Muscle of leg (tissue), 11 donors: ENCODE measurements around the gene FRY. TPM values are rescaled to one million over a fixed set of nuclear protein-coding genes. Genes with fewer than 3 reads are reported as not detected.

Source experiments
- DNase-seq: peaks from one replicate; pipeline ENCODE4 v3.0.0; 2013
- H3K27ac ChIP-seq: one replicate; pipeline ENCODE4 v1.5.1; 2013; ENCODE audit warnings: mild to moderate bottlenecking, low read length, control low read depth
- H3K27me3 ChIP-seq: one replicate; pipeline ENCODE4 v1.6.1; 2013; ENCODE audit warnings: low read length; ENCODE audit not compliant: control insufficient read depth, insufficient read depth
- H3K36me3 ChIP-seq: one replicate; pipeline ENCODE4 v1.6.1; 2013; ENCODE audit warnings: low read length; ENCODE audit not compliant: control insufficient read depth, insufficient read depth
- H3K4me1 ChIP-seq: one replicate; pipeline ENCODE4 v1.6.1; 2013; ENCODE audit warnings: low read length; ENCODE audit not compliant: control insufficient read depth, insufficient read depth
- H3K4me3 ChIP-seq: one replicate; pipeline ENCODE4 v1.5.1; 2013; ENCODE audit warnings: low read length, control low read depth
- H3K9me3 ChIP-seq: replicated peaks from 2 replicates; pipeline ENCODE4 v1.6.1; 2013; ENCODE audit warnings: low read depth, low read length; ENCODE audit not compliant: control insufficient read depth
- WGBS: methylation state at CpG from one replicate; pipeline ENCODE4 v1.1.5; 2013; ENCODE audit warnings: missing lambda C conversion rate; ENCODE audit not compliant: insufficient coverage; 5-methylcytosine and 5-hydroxymethylcytosine counted together
- polyA plus RNA-seq, 8 donors: library from polyadenylated mRNA; unstranded; fragments of 120-200 nt; gene quantifications; one replicate each; pipeline versions ENCODE4 v1.2.1 to v1.2.3, GENCODE V29; 2013; ENCODE audit warnings: inconsistent platforms in 1 of 8, low replicate concordance in 1 of 8; ENCODE audit not compliant: insufficient read length in 8 of 8, insufficient read depth in 1 of 8
- total RNA-seq: library from RNA; stranded (reverse); fragments of 120-200 nt; gene quantifications from one replicate; pipeline ENCODE4 v1.2.4, GENCODE V29; 2013

The FRY gene
- total and polyA plus RNA-seq, 9 donors = 37.7 to 63.5 (median 47.3) TPM

DNA sequence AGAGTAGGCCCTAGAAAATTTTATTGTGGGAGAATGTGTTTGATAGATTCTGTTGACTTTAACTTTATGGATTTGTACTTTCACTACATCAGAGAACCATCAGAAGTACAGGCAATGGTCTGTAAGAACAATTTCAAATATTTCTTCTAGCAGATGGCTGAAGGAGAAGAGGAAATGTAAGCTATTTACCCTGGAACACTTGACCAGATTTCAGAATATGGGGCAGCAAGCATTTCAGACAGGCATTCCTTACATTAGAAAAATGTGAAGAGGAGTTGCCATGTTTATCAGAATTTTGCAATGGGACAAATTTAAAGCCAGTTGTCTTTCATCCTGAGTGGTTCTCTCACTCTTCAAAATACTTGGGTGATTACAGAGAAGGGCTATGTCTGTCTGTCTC is 7.5 kb downstream of the FRY start:
- DNase-seq = no peak
- H3K36me3 ChIP-seq = no peaks in the 10 kb centered on the region
- H3K4me1 ChIP-seq = peaks cover 2% of the 10 kb centered on the region
- no peaks in the 10 kb centered on the region for H3K27me3 ChIP-seq
- H3K27ac ChIP-seq = no peak overlapping the region
- no peak overlapping the region for H3K4me3 ChIP-seq
- H3K9me3 ChIP-seq = no peaks in the 10 kb centered on the region

DNA sequence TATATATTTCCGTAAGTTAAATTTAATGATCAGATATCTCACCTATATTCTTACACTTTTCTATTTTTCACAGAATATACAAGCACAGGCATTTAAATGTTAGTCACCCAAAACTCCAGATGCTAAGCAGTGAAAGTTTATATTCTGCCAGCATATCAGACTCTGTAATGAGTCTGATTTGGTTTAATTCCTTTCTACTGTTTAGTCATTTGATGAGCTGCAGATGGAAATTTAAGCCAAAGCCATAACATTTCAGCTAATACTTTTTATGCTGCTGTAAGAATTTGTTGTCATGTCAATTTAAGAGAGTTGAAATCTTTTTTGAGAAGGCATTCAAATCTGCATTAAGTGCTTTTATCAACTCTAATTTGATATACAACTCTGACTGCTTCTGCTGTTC is 8.0 kb downstream of the FRY start:
- H3K4me1 ChIP-seq = peaks cover 2% of the 10 kb centered on the region
- H3K27me3 ChIP-seq = no peaks in the 10 kb centered on the region
- no peak overlapping the region for H3K4me3 ChIP-seq
- H3K9me3 ChIP-seq = no peaks in the 10 kb centered on the region
- DNase-seq = no peak
- no CpG with 5 or more reads among the region's 1 CpG for WGBS
- H3K27ac ChIP-seq = no peak overlapping the region
- no peaks in the 10 kb centered on the region for H3K36me3 ChIP-seq

DNA sequence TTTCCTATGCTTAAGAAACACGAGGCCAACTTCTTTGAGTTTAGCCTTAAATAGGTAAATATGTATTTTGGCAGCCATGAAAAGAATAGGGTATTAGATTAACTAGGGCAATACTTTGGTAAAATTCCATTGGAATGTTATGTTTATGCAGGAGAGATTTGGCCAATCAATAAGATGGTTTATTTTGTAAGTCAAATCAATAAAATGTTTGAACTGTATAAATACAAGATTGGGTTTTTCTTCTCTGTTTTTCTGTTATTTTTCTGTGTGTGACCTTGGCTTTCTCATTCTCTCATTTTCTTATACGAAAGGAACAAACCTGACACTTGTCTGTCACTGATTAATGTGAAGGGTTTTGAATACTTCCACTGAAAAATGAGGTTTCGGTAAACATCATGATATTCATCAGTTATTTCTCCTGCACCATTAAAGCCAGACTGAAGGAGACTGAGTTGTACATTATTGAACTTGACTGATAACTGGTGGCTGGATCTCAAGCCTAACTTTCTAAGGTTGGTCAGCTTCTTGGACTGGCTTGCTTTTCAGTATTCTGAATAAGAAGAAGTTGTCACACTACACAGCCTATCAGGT is 8.6 kb downstream of the FRY start:
- no peaks in the 10 kb centered on the region for H3K36me3 ChIP-seq
- DNase-seq = no peak
- H3K27ac ChIP-seq = no peak overlapping the region
- H3K4me1 ChIP-seq = peaks cover 2% of the 10 kb centered on the region
- H3K4me3 ChIP-seq = no peak overlapping the region
- H3K9me3 ChIP-seq = no peaks in the 10 kb centered on the region
- H3K27me3 ChIP-seq = no peaks in the 10 kb centered on the region
- no CpG with 5 or more reads among the region's 3 CpGs for WGBS

DNA sequence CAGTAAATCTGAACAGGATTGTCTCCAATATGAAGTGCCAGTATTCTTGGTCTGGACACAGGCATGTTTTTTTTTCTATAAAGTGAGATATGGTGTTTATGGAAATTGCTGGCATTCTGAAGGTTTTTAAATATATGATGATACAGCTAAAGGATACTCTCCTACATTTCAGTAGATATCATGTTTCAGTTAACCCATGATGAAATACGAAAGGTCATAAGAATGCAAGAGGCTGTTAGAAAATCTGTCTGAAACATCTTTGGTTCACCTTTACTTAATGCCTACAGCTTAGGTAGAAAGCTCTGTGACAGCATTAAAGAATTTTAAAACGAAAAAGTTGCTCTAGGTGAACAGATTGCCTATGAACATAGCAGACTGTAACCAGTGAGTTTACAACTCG is 9.1 kb downstream of the FRY start:
- no peak overlapping the region for H3K27ac ChIP-seq
- H3K36me3 ChIP-seq = no peaks in the 10 kb centered on the region
- no CpG with 5 or more reads among the region's 3 CpGs for WGBS
- no peaks in the 10 kb centered on the region for H3K9me3 ChIP-seq
- H3K27me3 ChIP-seq = no peaks in the 10 kb centered on the region
- no peak overlapping the region for H3K4me3 ChIP-seq
- no peak for DNase-seq
- peaks cover 2% of the 10 kb centered on the region for H3K4me1 ChIP-seq

DNA sequence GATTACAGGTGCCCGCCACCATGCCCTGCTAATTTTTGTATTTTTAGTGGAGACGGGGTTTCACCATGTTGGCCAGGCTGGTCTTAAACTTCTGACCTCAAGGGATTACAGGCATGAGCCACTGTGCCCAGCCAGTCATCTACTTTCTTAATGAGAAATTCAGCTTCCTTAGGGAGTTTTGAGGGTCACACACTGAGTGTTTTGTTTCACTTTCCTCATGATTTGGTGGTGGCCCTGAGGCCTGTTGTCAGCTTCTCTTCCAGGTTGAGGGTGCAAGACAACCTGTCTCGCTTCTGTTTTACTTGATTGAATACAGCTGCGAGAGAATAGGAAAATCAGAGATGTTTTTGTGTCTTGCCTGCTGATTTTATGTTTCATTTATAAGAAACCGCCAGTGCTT is 9.9 kb downstream of the FRY start:
- Histone ChIP-seq H3K4me1 (peaks cover 2% of the 10 kb centered on the region), H3K27ac (no peak overlapping the region)
- no CpG with 5 or more reads among the region's 5 CpGs for WGBS

DNA sequence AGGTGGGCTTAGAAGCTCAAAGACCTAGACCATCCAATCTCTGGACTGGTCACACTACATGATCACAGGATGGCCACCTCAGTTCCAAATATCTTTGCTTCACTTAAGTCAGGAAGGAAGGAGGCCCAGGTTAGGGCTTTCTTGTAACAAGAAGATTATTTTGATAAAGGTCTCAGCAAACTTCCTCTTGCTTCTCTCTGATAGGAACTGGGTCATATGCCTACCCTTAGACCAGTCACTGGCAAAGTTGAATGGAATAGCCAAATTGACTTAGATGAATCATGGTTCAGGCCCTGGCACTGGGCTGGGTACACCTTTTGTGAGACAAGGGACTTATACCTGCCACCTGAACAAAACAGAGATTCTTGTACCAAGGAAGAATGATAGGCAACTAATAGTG is 11.0 kb downstream of the FRY start:
- no peaks in the 10 kb centered on the region for H3K36me3 ChIP-seq
- H3K27ac ChIP-seq = no peak overlapping the region
- H3K9me3 ChIP-seq = no peaks in the 10 kb centered on the region
- no peak overlapping the region for H3K4me3 ChIP-seq
- H3K27me3 ChIP-seq = no peaks in the 10 kb centered on the region
- no peaks in the 10 kb centered on the region for H3K4me1 ChIP-seq
- no peak for DNase-seq

More for the DNA sequence above, 9.9 kb downstream of the FRY start:
- H3K36me3 ChIP-seq = no peaks in the 10 kb centered on the region
- no peak overlapping the region for H3K4me3 ChIP-seq
- no peaks in the 10 kb centered on the region for H3K9me3 ChIP-seq
- DNase-seq = no peak
- H3K27me3 ChIP-seq = no peaks in the 10 kb centered on the region

DNA sequence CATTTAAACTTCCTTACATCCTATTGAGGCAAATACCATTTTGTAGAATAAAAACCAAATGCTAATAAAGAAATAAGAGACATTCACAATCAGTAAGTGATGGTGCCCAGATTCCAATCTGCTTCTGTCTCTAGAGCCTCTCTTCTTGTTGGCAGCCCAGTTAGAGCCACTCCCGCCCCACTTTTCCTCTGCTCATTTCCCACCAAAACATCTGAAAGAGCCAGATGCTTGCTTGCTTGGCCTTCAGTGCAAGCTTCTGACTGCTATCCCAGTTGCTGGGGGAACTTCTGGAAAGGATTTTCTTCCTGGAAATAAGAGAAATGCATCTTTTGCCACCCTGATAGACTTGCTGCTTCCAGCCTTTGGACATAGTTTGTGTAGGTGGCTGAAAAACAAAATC is 12.9 kb downstream of the FRY start:
- H3K27ac ChIP-seq = no peak overlapping the region

DNA sequence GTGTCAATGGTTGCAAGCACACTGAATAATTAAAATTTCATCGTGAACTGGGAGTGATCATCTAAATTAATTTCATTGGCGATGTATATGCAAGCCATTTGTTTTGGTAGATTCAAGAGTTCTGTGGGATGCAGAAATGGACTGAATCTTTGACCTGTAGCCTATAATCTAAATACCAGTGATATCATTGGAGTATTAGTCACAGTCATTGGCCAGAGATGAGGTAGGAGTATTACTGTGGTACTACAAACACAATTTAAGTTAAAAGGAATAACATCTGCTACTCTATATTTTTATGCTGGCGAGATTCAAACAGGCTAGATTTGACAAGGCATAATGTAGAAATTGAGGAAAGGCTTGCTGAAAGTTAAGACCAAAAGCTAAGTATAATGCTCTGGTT is 14.0 kb downstream of the FRY start:
- Histone ChIP-seq H3K36me3 (no peaks in the 10 kb centered on the region), H3K27me3 (no peaks in the 10 kb centered on the region), H3K4me3 (no peak overlapping the region), H3K4me1 (peaks cover 2% of the 10 kb centered on the region), H3K27ac (no peak overlapping the region), H3K9me3 (no peaks in the 10 kb centered on the region)
- 94% methylated on average over 2 of the region's 3 CpGs for WGBS
- DNase-seq = no peak

More for the DNA sequence above, 12.9 kb downstream of the FRY start:
- H3K27me3 ChIP-seq = no peaks in the 10 kb centered on the region
- no peak for DNase-seq
- H3K9me3 ChIP-seq = no peaks in the 10 kb centered on the region
- WGBS = no CpG with 5 or more reads among the region's 1 CpG
- H3K4me3 ChIP-seq = no peak overlapping the region
- peaks cover 2% of the 10 kb centered on the region for H3K4me1 ChIP-seq
- H3K36me3 ChIP-seq = no peaks in the 10 kb centered on the region

DNA sequence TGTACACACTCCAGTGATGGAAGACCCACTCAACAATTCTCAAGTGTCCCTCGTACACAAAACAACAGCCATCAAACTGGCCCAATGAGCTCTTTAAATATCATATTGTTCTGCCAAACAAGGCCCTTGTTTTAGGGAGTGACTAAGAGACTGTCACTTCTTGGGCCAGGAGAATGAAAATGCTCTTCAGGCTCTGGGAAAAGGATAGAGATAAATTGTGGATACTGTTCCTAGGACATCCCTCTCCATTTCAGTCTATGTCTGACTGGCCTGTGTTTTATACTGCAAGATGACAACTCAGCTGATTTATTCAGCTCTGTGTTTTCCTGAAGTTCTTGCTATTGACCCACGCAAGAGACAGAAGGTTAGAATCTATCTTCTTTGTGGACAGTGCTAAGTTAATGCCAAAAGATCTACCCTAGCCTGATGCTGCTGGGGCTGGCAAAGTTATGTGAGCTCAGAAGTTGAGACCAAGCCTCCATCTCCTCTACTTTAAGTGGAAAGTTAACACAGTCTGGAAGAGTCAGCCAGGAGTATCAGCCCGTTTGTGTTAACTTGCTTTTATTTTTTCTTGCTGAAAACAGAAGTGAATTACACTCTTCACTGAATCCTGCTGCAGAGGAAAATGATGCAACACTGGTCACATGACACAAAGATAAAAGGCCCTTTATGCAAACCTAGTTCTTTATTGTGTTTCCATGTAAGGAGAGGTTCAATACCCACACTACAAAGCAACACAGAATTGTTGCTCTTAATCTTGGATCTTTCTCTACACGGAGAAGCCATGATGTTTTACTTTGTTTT is 14.6 kb downstream of the FRY start:
- Histone ChIP-seq H3K27ac (no peak overlapping the region), H3K27me3 (no peaks in the 10 kb centered on the region)
- WGBS = no CpG with 5 or more reads among the region's 4 CpGs

DNA sequence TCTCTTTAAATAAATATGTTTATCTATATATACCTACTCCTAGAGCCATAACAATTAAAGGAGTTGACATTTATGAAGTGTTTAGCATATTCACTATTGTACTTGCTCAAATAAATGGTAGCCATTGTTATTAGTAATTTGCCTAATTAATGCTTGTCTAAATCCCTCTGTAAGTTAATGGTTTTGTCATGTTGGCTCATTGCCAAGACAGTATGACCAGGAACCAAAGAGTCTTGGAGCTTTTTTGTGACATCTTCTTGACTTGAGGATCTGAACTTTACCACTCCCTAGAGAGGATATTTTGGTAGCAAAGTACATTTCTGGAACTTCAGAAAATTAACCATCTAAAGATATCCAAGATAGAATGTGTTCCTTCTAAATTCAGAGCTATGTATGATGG is 15.5 kb downstream of the FRY start:
- Histone ChIP-seq H3K27ac (no peak overlapping the region), H3K4me1 (peaks cover 4% of the 10 kb centered on the region)
- DNase-seq = peak; percentile 53

More for the DNA sequence above, 14.6 kb downstream of the FRY start:
- Histone ChIP-seq H3K4me3 (no peak overlapping the region), H3K9me3 (no peaks in the 10 kb centered on the region), H3K4me1 (peaks cover 4% of the 10 kb centered on the region), H3K36me3 (no peaks in the 10 kb centered on the region)
- peak; percentile 63 for DNase-seq

More for the DNA sequence above, 15.5 kb downstream of the FRY start:
- Histone ChIP-seq H3K4me3 (no peak overlapping the region), H3K9me3 (no peaks in the 10 kb centered on the region), H3K27me3 (no peaks in the 10 kb centered on the region), H3K36me3 (no peaks in the 10 kb centered on the region)
